Lung microvascular endothelial cell (primary cell): ENCODE measurements around the gene PLEKHA8. TPM values are rescaled to one million over a fixed set of nuclear protein-coding genes. Genes with fewer than 3 reads are reported as not detected.

ENCODE experiments used
- DNase-seq, 2 donors: peaks; one replicate each; pipeline versions ENCODE4 v3.0.0 to v3.0.0-alpha.2; 2010; ENCODE audit warnings: low read depth in 2 of 2
- total RNA-seq: library from RNA; depleted of rRNA; stranded (reverse); fragments of >200 nt; gene quantifications from 2 replicates; pipeline ENCODE4 v1.2.1, GENCODE V29; 2014

PLEKHA8 gene
- total RNA-seq, 1 donor from 2014 or later = 12.3 TPM

- no peak for DNase-seq
These were observed 138.6 kb downstream of the PLEKHA8 start for GRCh38 chr7:30166841-30167235.

GRCh38 chr7:30167901-30168300 is 139.7 kb downstream of the PLEKHA8 start:
- DNase-seq = no peak

- peak in 1 of 2 donors; percentile 8 for DNase-seq
These were observed 140.8 kb downstream of the PLEKHA8 start for GRCh38 chr7:30168835-30169573.

GRCh38 chr7:30169579-30169978 is 141.4 kb downstream of the PLEKHA8 start:
- no peak for DNase-seq

GRCh38 chr7:30170476-30171205 is 142.4 kb downstream of the PLEKHA8 start:
- peak in 1 of 2 donors; percentile 51 for DNase-seq

GRCh38 chr7:30171766-30172447 is 143.7 kb downstream of the PLEKHA8 start:
- DNase-seq = no peak

GRCh38 chr7:30172451-30172850 is 144.2 kb downstream of the PLEKHA8 start:
- DNase-seq = no peak

- peak in 1 of 2 donors; percentile 37 for DNase-seq
These were observed 145.1 kb downstream of the PLEKHA8 start for GRCh38 chr7:30173058-30173897.

- no peak for DNase-seq
These were observed 147.0 kb downstream of the PLEKHA8 start for GRCh38 chr7:30175180-30175579.

GRCh38 chr7:30175636-30176147 is 147.5 kb downstream of the PLEKHA8 start:
- no peak for DNase-seq

- DNase-seq = no peak
These were observed 148.4 kb downstream of the PLEKHA8 start for GRCh38 chr7:30176463-30177109.

- no peak for DNase-seq
These were observed 149.0 kb downstream of the PLEKHA8 start for GRCh38 chr7:30177186-30177585.

- DNase-seq = no peak
These were observed 149.8 kb downstream of the PLEKHA8 start for GRCh38 chr7:30177965-30178364.

- no peak for DNase-seq
These were observed 150.7 kb downstream of the PLEKHA8 start for GRCh38 chr7:30178748-30179436.

Other genes starting within 250 kb of the PLEKHA8 start
- not detected in 2 replicates for gene WIPF3, start 221.9 kb upstream of the PLEKHA8 start, total RNA-seq
- 62.3 and 64.1 TPM in 2 replicates for gene SCRN1, start 38.6 kb upstream of the PLEKHA8 start, total RNA-seq
- 7.9 and 8.7 TPM in 2 replicates for gene FKBP14, start 1.7 kb upstream of the PLEKHA8 start, total RNA-seq
- 8.9 and 9.8 TPM in 2 replicates for gene MTURN, start 106.6 kb downstream of the PLEKHA8 start, total RNA-seq